Measurements from ENCODE around the gene NTNG2. TPM values are rescaled to one million over a fixed set of nuclear protein-coding genes. Genes with fewer than 3 reads are reported as not detected.
A peak's percentile ranks its signal among the peaks of the same experiment; 100 is the strongest.

NTNG2 gene
- total RNA-seq, 2 experiments from 2014 or later = 2.2 to 2.4 TPM

GRCh38 chr9:132241840-132242620 lies 80.2 kb downstream of the NTNG2 start:
- H3K4me1 Mint-ChIP-seq (ENCODE audit: low read depth) = peaks cover 7% of the 10 kb centered on the region
- H3K4me3 Mint-ChIP-seq = peak overlapping the region; percentile 86
- H3K27ac Mint-ChIP-seq = no peak overlapping the region
- POLR2A ChIA-PET = interaction anchor here (0.8 to 1.2 kb wide), 2 partner anchors 9 to 19 kb away, joined by 3 to 5 read pairs; no protein-coding TSS in a partner anchor
- intact Hi-C loops (cut with micrococcal nuclease) = loop anchor here (5.0 kb wide), 1 partner anchor 485 kb away; no protein-coding TSS in a partner anchor
- H3K27me3 Mint-ChIP-seq = peaks cover 8% of the 10 kb centered on the region
- peak; percentile 58 for DNase-seq
- no peak for ATAC-seq
- no peaks in the 10 kb centered on the region for H3K36me3 Mint-ChIP-seq (ENCODE audit: low read depth)
- no peaks in the 10 kb centered on the region for H3K9me3 Mint-ChIP-seq
- CTCF ChIA-PET = interaction anchor here (0.7 to 9.9 kb wide), 9 partner anchors 10 to 485 kb away, joined by 3 to 193 read pairs (median 3); partner anchors contain the start of gene NTNG2
- peak; percentile 5 for TF ChIP-seq CTCF (IDR thresholded peaks at IDR 0.05)

DNA sequence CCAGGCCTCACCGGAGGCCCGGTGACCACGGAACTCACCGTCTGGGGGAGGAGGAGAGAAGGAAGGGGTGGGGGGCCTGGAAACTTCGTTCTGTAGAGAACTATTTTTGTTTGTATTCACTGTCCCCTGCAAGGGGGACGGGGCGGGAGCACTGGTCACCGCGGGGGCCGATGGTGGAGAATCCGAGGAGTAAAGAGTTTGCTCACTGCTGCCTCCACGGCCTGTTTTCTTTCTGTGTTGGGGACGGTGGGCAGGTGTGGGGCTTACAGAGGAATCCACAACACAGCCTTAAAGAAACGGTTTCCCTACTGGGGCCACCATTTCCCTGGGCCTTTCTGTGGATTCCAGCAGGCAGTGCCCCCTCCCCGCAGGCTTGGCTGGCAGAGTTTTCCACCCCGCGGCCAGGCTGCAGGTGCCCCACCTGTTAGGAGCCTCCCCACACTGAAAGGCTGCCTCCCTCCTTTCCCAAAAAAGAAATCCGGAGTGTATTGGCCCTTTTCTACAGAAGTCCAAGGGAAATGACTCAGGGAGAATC lies 80.8 kb downstream of the NTNG2 start:
- CTCF ChIA-PET = interaction anchor here (1.4 kb wide), 1 partner anchor 10 kb away, joined by 7 read pairs; no protein-coding TSS in a partner anchor

GRCh38 chr9:132243156-132244074 lies 81.6 kb downstream of the NTNG2 start:
- peaks cover 7% of the 10 kb centered on the region for H3K4me1 Mint-ChIP-seq (ENCODE audit: low read depth)
- CTCF ChIA-PET = interaction anchor here (1.0 to 1.4 kb wide), 3 partner anchors 9 to 75 kb away, joined by 3 to 7 read pairs (median 4); no protein-coding TSS in a partner anchor
- intact Hi-C loops (cut with micrococcal nuclease) = loop anchor here (5.0 kb wide), 1 partner anchor 486 kb away; no protein-coding TSS in a partner anchor

More for the DNA sequence above, 80.8 kb downstream of the NTNG2 start:
- no peak for ATAC-seq
- Mint-ChIP-seq H3K4me1 (ENCODE audit: low read depth) (peaks cover 7% of the 10 kb centered on the region), H3K9me3 (no peaks in the 10 kb centered on the region), H3K36me3 (ENCODE audit: low read depth) (no peaks in the 10 kb centered on the region), H3K27ac (no peak overlapping the region), H3K4me3 (peak overlapping the region; percentile 86), H3K27me3 (peaks cover 8% of the 10 kb centered on the region)
- DNase-seq = no peak
- intact Hi-C loops (cut with micrococcal nuclease) = loop anchor here (5.0 kb wide), 1 partner anchor 485 kb away; no protein-coding TSS in a partner anchor
- no peak for TF ChIP-seq CTCF (IDR thresholded peaks at IDR 0.05)
- POLR2A ChIA-PET = interaction anchor here (1.0 kb wide), 1 partner anchor 10 kb away, joined by 3 read pairs; no protein-coding TSS in a partner anchor

More at GRCh38 chr9:132243156-132244074, 81.6 kb downstream of the NTNG2 start:
- Mint-ChIP-seq H3K27me3 (peaks cover 8% of the 10 kb centered on the region), H3K27ac (no peak overlapping the region), H3K9me3 (no peaks in the 10 kb centered on the region), H3K4me3 (peak overlapping the region; percentile 86), H3K36me3 (ENCODE audit: low read depth) (no peaks in the 10 kb centered on the region)
- no peak for DNase-seq
- no peak for ATAC-seq
- TF ChIP-seq CTCF (IDR thresholded peaks at IDR 0.05) = no peak
- POLR2A ChIA-PET = interaction anchor here (0.7 to 1.0 kb wide), 2 partner anchors 9 to 107 kb away, joined by 3 read pairs; no protein-coding TSS in a partner anchor
